Measurements from ENCODE around the gene SP9.
A peak's percentile ranks its signal among the peaks of the same experiment; 100 is the strongest.

SP9 gene

DNA sequence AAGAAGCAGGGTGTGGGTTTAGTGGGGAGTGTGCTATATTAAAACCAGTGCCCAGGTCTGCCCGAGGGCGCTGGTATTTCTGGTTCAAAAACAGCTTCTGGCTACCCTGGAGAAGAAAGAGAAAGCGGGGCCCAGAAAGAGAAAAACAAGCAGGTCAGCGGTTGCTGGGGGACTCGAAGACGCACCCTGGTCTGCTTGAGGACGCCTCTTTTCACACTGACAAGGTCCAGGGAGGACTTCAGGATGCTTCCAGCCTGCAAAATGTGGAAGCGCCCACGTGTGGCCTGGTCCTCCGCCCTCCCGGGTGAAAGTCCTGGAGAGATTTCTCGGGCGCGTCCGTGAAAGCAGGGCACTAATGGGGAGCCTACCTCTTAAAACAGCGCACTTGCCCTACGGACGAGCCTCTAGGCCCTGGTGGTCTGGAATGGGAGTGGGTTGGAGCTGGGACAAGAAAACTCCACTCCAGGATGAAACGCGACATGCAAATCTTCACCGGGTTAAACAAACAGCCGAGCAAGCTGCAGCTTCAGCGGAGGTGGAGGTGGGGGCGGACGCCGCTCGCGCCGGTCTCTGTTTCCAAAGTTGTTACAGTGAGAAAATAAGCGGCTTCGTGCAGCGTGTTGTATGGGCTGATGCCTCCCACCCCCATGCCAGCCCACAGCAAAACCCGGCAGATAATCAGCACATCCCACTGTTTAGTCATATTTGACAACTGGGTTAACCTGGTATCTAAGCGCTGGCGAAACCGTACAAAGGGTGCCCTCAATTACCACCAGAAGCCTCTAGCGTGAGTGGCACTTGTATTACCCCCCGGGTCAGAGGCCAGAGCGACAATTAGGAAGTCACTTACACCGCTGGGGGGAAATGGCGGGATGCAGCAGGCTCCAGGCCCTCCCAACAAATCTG is 1.1 kb upstream of the SP9 start:
- DNase-seq, result peak; percentile 36

DNA sequence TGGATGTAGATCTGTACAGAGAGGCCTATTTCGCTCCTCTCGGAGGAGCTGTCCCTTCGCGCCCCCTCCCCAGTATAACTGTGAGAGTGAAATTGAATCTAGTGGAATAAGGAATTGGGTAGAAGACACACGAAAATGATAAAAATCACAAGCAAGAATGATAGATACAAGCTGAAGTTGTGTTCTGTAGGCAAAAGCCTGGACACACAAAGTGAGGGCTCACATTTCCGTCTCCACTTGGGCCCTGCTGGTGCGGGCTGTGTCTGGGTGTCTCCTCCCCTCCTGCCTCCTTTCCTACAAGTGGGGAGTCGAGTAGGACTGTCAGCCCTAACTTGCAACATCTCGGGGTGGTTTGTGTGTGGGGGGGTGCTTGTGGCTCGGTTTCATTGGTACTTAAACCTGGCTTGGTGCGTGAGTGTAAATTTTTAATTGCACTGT is 457 bp upstream of the SP9 start:
- no peak for DNase-seq

DNA sequence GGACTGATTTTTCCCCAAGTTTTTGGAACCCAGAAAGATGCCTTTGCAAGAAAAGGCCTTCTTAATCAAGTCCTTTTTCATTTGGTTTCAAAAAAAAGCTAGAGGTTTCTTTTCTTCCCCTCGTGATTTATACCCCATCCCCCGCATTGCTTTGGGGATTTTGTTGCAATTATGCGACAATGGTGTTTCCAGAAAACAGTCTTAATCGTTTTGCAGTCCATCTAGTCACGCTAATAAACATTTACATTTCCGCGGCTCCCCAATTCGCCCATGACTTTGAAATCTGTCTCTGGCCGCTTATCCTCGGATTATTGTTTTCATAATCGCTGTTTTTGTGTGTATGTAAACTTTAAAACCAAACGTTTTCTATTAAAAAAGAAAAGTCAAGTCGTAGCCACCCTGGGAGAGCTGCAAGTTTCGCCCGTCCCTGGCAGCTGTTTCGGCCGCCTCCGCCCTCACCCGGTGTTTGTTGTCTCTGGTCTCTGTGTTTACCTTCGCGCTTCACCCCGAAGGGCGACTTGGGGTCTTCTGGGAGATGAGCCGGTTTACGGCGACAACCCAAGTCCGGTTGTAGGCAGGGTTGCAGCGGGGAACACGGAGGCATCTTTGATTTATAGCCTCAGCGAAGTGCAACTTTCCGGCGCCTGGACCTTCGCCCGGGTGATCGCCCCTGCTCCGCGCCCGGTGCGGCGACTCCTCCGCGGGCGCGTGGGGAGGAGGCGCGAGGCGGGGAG is 667 bp downstream of the SP9 start:
- peak; percentile 20 for DNase-seq

DNA sequence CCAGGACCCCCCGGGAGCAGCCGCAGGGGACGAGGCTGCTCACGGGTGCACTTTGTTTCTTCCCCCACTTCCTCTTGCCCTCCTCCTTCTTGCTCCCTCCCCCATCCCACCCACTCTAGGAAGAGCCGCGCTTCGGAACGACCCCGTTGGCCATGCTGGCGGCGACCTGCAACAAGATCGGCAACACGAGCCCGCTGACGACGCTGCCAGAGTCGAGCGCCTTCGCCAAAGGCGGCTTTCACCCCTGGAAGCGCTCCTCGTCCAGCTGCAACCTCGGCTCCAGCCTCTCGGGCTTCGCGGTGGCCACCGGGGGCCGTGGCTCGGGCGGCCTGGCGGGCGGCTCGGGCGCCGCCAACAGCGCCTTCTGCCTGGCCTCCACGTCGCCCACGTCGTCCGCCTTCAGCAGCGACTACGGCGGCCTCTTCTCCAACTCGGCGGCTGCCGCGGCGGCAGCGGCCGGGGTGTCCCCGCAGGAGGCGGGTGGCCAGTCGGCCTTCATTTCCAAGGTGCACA is 1.3 kb downstream of the SP9 start:
- peak; percentile 41 for DNase-seq

DNA sequence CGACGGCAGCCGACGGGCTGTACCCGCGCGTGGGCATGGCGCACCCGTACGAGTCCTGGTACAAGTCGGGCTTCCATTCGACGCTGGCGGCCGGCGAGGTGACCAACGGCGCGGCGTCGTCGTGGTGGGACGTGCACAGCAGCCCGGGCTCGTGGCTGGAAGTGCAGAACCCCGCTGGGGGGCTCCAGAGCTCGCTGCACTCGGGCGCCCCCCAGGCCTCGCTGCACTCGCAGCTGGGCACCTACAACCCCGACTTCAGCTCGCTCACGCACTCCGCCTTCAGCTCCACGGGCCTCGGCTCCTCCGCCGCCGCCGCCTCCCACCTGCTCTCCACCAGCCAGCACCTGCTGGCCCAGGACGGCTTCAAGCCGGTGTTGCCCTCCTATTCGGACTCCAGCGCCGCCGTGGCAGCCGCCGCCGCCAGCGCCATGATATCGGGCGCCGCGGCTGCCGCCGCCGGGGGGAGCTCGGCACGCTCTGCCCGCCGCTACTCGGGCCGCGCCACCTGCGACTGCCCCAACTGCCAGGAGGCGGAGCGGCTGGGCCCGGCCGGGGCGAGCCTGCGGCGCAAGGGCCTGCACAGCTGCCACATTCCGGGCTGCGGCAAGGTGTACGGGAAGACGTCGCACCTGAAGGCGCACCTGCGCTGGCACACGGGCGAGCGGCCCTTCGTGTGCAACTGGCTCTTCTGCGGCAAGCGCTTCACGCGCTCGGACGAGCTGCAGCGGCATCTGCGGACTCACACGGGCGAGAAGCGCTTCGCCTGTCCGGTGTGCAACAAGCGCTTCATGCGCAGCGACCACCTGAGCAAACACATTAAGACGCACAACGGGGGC is 2.0 kb downstream of the SP9 start:
- DNase-seq, result peak; percentile 62

DNA sequence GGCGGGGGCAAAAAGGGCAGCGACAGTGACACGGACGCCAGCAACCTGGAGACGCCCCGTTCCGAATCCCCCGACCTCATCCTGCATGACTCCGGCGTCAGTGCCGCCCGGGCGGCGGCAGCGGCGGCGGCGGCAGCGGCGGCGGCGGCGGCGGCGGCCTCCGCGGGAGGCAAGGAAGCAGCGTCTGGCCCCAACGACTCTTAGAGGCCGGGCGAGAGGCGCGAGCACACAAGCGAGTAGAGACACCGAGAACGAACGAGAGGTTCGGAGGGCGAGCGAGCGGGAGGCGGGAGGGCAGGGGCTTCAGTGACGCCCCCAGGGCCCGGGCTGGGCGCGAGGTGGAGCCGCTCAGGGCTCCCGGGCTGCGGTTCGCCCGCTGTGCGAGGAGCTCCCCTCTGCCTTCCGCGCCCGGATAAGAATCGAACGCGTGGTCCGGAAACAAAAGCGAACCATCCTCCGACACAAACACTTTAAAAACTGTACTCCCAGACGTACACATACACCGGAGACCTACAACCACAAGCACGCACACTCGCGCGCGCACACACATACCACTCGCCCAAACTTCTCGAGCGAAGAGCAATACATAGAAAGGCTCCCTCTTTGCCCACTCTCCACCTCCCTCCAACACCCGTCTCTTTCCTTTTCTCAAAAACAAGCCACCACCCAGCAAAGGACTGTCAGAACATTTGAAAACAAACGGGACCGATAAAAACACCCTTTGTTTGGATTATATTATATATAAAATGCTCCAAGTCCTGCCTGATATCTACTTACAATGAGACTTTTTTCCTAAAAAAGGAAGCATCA is 2.8 kb downstream of the SP9 start:
- DNase-seq, result peak; percentile 50

DNA sequence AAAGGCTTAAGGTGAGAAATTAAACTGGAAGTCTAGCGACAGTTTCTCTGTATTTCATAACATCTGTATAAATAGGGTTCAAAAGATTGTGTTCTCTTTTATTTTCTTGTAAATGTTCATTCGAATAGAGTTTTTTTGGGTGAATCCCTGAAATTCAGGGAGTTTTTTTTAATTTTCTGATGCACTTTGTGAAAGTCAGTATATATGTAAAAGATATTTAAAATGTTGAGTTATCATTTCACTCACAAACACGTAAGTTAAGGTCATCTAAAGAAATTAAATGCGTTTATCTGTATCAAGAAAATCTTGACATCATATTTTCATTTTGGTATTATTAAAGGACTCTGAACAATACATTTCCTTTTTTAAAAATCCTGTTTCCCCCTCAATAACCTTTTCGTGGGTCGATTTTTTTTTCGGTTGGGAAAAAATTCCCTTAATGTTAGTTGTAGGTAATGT is 3.4 kb downstream of the SP9 start:
- no peak for DNase-seq

DNA sequence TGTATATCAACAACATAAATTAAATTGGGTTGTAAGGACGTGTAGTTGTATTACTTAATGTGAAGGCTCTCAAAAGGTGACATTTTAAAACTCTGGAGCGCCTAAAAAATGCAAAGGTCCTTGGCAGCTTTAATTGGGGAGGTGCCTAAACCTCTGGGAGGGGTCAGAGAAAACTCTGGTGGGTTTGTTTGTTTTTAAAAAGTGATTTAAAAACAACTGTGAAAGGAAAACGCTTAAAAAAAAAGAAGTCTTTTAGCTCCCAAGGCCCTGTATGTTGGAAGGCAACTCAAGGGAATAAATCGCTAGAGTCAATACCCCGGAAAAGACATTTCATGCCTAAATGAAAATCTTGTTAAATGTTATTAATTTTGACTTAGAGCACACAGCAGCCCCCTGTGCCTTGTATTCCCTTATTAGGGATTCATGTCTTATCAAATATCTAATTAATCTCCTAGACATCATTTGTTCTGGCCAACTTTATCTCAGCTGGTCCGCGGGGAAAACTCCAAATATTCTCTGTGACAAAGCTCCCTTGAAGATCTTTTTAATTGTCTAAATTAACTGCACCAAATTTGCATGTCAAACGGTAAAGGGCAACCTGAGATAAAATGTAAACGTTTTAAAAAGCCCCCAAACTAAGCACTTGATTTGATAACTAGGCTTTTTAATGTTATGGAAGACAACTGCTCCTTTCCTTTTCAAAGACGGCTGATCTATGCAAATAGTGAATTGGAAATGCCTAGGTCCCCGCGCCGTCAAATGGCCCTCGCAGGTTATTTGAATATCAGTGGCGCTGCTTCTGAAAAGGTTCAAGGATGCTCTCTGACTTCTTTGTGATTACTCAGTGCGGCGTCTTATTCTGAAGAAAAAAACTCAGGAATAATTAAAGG is 4.2 kb downstream of the SP9 start:
- no peak for DNase-seq

DNA sequence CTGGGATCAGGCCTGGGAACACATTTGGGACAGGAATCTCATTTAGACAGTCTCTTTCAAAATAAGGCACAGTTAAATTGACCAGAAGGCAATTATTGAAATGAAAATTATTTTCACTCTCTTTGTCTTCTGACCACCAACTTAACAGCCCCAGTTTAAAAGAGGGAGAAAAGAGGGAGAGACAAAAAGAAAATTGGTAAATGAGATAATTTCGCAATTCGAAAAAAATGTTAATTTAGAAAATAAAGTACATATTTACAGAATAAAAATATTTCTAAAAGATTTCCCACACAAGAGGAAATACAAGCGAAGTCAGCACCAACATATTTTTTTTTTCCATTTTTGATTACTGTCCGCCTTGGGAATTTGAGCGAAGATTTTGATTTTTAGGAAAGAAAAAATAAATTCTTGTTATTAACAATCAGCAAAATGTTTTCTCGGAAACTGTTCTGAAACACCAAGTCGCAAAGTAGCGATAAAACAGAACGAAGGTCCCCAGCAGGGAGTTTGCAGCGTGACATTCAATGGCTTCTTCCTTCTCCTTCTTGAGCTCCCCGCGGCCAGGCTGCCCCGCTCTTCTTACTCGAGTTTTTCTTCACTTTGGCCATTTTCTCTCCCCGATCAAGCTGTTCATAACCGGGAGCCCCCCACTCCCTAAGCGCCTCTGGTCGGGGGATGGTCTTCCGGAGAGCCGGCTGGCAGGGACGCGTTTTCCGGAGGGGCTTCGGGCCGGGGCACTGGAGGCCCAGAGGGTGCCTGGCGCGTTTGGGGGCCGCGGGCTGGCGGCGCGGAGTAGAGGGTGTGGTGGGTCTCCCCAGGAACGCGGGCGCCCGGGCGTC is 5.0 kb downstream of the SP9 start:
- DNase-seq, result no peak

DNA sequence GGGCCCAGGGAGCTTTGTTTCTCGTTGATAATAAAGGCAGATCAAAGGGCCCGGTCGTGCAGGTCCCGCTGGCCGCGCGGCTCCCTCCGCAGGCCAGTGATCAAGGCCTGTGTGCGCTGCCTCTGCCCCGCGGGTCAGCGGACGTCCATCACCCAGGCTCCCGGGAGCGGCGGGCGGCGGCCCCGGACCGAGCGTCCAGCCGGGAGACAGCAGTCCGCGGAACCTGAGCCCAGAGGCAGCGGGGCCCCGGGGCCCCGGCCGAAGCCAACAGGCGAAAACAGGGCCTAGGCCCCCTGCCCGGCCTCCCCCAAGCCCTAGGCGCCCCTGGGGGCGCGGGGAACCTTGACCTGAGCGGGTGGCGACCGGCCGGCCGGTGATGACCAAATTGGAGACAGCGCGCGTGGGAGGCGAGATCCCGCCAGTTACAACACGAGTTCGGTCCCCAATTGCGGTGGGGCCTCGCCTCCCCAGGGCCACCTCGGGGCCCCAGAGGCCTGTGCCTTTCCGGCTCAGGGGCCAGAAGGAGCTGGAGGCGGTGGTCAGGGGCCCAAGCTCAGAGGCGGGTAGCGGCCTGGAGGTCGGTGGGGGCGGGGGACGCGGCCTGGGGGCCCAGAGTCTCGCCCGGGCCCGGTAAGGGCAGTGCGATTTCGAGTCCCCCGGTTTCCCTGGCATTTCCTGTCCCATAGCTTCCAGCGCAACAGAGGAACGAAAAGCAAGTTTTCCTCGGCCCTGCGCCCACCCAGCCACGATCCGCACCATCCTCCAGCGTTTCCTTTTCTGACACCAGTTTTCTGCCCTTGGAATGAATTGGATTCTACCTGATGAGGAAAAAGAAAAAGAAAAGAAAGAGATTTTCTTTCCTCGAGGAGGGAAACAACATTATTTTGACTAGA is 5.9 kb downstream of the SP9 start:
- no peak for DNase-seq

DNA sequence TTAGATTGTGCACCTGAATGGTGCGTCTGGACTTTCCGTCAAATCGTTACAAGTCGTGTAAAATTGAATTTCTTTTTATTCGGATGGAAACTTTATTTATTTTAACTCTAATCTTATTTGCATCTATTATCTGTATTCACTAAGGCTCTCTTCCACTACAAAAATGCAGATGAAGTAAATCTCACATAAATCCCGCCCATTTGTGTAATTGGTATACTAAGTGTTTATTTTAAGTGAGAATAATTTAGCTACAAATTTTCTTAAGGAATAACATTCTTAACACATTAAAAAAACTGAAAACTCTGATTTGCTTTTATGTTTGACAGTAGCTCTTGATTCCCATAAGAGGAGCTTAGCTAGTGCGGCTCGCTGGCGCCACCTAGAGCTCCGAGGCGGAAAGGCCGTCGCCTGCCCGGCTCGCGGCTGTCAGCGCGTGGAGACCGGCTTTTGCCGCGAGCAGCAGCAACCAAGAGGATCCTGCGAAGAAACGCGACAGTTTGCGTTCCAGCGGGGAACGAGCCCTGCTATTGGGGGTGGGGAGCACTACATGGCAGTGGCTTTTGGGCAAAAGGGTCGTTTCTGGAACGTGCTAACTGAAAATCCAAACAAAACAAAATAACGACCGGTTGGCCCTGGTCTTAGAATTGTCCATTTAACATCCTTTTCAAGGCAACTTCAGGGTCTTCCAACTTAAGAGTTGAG is 6.7 kb downstream of the SP9 start:
- peak; percentile 91 for DNase-seq

DNA sequence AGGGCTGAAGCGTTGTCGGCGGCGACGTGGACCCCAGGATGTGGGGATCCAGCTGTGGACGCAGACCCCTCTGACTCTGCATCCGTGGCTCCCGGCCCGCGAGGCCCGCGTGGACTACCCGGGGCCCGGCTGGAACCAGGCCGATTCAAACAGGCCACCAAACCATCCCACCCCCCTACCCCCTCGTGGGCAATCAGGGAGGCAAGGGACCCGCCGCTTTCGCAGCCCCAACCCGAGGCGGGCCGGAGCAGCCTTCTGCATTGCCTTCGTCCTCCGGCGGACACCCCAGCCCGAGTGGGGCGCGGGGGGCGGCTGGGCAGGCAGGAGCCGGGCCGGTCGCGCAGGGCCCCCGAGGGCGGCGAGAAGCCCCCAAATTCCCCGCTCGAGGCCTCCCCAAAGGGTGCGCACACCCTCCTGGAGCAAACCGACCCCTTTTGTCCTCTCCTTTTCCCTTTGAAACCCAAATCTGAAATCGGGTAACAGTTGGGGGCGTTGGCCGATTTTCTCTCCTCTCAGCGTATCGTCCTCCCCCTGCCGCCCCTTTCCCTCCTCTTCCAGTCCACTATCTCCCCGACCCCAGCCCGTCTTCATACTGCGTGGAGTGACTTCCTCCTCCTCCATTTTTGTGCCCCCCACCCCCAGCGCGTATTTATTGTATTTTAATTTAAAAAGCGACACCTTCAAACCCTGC is 7.4 kb downstream of the SP9 start:
- no peak for DNase-seq

DNA sequence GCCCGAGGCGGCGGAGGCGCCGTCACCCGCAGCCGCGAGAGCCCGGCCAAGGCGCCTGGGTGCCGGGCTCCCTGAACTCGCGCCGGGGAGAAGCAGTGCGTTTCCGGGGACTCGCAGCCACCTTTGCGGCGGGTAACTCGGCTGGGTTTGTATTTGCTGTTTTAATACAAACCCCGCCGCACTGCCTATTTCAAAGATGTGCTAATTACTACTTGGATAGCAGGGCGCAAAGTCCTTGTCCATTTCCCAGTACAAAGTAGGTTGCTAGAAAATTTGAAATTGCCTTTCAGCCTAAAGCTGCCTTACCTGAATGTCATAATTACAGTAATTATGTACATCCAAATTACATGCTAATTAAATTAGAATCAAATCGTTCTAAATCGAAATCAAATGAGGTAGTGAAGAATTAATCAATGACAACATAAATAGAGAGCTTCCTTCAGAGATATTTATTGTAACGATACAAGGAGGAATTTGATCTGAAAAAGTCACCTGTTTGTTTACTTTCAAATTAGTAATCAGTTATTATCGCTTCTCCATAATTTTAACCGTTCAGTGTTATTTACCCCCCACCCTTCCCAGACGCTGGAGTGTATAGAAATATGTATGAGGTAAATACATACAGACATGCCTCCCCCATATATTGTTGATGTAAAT is 8.1 kb downstream of the SP9 start:
- DNase-seq, result peak; percentile 55

DNA sequence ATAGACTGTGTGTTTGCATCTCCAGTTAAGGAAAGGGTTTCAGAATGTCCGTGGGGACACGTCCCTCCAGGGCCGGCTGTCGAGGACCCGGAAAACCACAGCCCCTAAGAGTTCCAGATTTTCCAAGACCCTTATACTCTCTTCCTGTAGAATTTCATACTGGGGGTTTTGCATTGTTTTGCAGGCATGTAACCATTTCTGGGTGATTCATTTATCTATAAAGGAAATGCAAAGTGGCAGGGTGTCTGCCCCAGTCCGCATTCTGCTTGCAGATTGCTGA is 8.5 kb downstream of the SP9 start:
- no peak for DNase-seq

DNA sequence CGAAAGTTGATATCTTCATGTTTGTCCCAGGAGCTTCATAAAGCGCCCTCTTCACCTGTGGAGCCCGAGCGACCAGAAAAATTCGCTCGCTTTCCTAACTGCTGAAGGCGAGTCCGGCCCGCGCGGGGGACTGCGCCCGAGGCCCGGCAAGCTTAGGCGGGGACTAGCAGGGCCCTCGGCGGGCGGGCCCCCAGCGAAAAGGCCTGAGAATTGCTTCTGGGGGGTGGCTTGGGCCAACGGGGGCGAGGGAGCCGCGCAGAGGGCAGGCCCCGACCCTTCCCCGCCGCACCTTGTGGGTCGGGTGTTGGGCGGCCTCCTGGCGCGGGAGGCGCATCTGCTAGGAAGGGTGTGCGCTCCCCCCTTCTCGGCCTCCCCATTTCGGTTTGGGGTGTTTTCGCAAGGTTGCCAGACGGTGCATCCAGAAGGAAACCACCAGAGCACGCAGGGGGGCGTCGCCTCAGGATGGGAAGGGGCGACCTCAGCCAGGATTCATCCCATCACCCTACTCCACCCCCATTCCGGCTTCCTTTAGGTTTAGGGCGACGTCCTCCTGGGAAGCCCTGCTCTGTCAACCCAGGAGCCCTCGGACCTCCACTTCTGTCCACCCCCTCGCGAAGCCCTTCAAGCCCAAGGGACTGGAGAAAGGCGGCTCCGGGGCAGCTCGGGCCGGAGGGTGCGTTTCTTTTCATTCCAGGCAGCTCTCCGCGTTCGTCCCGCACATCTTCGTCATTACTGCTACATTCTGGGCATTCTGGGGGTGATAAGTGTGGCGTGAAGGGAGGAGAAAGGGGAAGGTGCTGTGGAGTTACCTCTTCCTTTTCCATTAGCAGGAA is 9.1 kb downstream of the SP9 start:
- no peak for DNase-seq

DNA sequence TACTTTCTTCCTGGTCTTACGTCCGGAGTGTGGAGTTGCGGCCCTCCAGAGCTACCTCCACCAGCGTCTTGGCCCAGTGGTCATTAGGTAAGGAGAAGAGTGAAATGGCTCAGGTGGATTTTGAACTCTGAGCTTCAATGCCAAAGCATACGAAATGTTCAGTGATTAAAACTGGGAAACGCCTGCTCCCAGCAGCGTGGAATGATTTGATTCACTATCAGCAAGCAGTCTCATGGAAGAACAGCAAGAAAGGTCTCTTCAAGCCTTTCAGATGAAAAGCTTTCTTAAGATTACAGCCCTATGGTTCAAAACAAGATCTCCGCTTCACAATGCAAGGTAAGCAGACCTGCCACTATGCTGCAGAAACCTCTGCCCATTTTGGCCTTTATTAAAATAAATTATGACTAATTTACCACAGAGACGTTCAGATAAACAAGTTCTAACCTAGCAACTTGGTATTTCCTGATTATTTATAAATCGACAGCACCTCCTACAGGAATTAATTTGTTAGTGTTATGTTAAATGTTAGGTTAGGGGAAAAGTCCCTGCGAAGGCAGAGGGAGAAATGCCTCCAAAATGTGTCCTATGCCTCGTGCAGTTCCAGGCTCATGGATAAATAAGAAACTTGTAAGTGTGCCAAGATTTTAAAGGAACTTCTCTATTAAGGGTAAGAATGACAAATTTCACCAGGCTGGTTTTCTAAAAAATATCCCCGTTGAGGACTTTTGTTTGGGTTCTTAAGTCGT is 10.1 kb downstream of the SP9 start:
- no peak for DNase-seq

Measured in stimulated activated CD4-positive, alpha-beta T cell treated with anti-CD3 and anti-CD28 coated beads, Interleukin-15, amount 100 ng/mL, for 24 hours (primary cell).